IMR-90 (cell line): Measurements from ENCODE around the gene PCDHGA3. TPM values are rescaled to one million over a fixed set of nuclear protein-coding genes. Genes with fewer than 3 reads are reported as not detected.
A peak's percentile ranks its signal among the peaks of the same experiment; 100 is the strongest.

Source experiments
- ATAC-seq: fragments of 200-7000 bp; cut with Tn5 transposase; 2 replicates; pipeline ENCODE4 v1.9.1; 2020; ENCODE audit warnings: low read depth, mild to moderate bottlenecking, moderate library complexity
- BruUV-seq: library from RNA; stranded (reverse); fragments of 400-500 nt; replicated peaks from 2 replicates; lab custom pipeline; 2021; lab: Mats Ljungman, UMichigan
- CTCF ChIA-PET: fragments of 300-600 bp; formaldehyde crosslinking; extraction: SDS; loops from one replicate; lab custom pipeline; 2021; ENCODE audit warnings: antibody characterized with exemption; lab: Yijun Ruan, JAX
- POLR2A ChIA-PET: fragments of 300-600 bp; sonication (Branson Sonifier 250); formaldehyde crosslinking; loops from one replicate; lab custom pipeline; 2022; ENCODE audit warnings: antibody characterized with exemption; ENCODE audit not compliant: unreplicated experiment; lab: Charles Lee
- DNase-seq: peaks from one replicate; pipeline ENCODE4 v3.0.0; 2013
- H2AFZ ChIP-seq: replicated peaks from 2 replicates; pipeline ENCODE3; 2013; ENCODE audit warnings: low read length, mild to moderate bottlenecking; ENCODE audit not compliant: poor library complexity
- H2AK5ac ChIP-seq: 2 replicates; pipeline ENCODE4 v1.6.1; 2013; ENCODE audit warnings: low read depth, low read length, inconsistent platforms
- H2AK9ac ChIP-seq: replicated peaks from 2 replicates; pipeline ENCODE3; 2013; ENCODE audit warnings: mild to moderate bottlenecking, low read depth, low read length, moderate library complexity; ENCODE audit not compliant: poor library complexity
- H2BK120ac ChIP-seq: 2 replicates; pipeline ENCODE4 v1.6.1; 2013; ENCODE audit warnings: low read depth, low read length, inconsistent platforms
- H2BK15ac ChIP-seq: 3 replicates; pipeline ENCODE4 v1.6.1; 2013; ENCODE audit warnings: low read depth, low read length, inconsistent platforms
- H2BK20ac ChIP-seq: 2 replicates; pipeline ENCODE4 v1.6.1; 2013; ENCODE audit warnings: low read depth, mild to moderate bottlenecking, inconsistent platforms, low read length, moderate library complexity
- H2BK5ac ChIP-seq: 2 replicates; pipeline ENCODE4 v1.6.1; 2013; ENCODE audit warnings: mild to moderate bottlenecking, low read depth, low read length, inconsistent platforms; ENCODE audit not compliant: poor library complexity, severe bottlenecking
- H3K14ac ChIP-seq: replicated peaks from 2 replicates; pipeline ENCODE4 v1.6.1; 2013; ENCODE audit warnings: low read depth, low read length, inconsistent platforms
- H3K18ac ChIP-seq: 2 replicates; pipeline ENCODE4 v1.6.1; 2013; ENCODE audit warnings: low read depth, low read length, control low read depth
- H3K23ac ChIP-seq: 2 replicates; pipeline ENCODE4 v1.6.1; 2013; ENCODE audit warnings: low read depth, low read length, inconsistent platforms
- H3K27ac ChIP-seq: 2 replicates; pipeline ENCODE4 v1.5.1; 2013; ENCODE audit warnings: mild to moderate bottlenecking, control low read depth, low read length; ENCODE audit not compliant: insufficient read depth
- H3K27me3 ChIP-seq: 2 replicates; pipeline ENCODE4 v1.6.1; 2013; ENCODE audit warnings: low read length; ENCODE audit not compliant: control insufficient read depth, insufficient read depth
- H3K36me3 ChIP-seq: 2 replicates; pipeline ENCODE4 v1.6.1; 2013; ENCODE audit warnings: low read length, mixed read lengths; ENCODE audit not compliant: control insufficient read depth, insufficient read depth
- H3K4ac ChIP-seq: 2 replicates; pipeline ENCODE4 v1.6.1; 2013; ENCODE audit warnings: low read depth, low read length, inconsistent platforms
- H3K4me1 ChIP-seq: 2 replicates; pipeline ENCODE4 v1.6.1; 2013; ENCODE audit warnings: low read length, mixed read lengths; ENCODE audit not compliant: control insufficient read depth, insufficient read depth
- H3K4me2 ChIP-seq: 2 replicates; pipeline ENCODE4 v1.6.1; 2013; ENCODE audit warnings: low read depth, mild to moderate bottlenecking, control low read depth, low read length, moderate library complexity
- H3K4me3 ChIP-seq: 2 replicates; pipeline ENCODE4 v1.5.1; 2013; ENCODE audit warnings: low read depth, mild to moderate bottlenecking, control low read depth, low read length, moderate library complexity; ENCODE audit not compliant: insufficient read depth
- H3K56ac ChIP-seq: 2 replicates; pipeline ENCODE4 v1.6.1; 2013; ENCODE audit warnings: low read length, inconsistent platforms; ENCODE audit not compliant: insufficient read depth; ENCODE audit errors: extremely low read depth
- H3K79me1 ChIP-seq, 2 experiments: 2 replicates each; pipeline ENCODE4 v1.6.1; 2013; ENCODE audit warnings: low read length in 2 of 2, inconsistent platforms in 1 of 2, low read depth in 1 of 2
- H3K9ac ChIP-seq: 2 replicates; pipeline ENCODE4 v1.6.1; 2013; ENCODE audit warnings: low read depth, low read length, control low read depth
- H3K9me1 ChIP-seq: 2 replicates; pipeline ENCODE4 v1.6.1; 2013; ENCODE audit warnings: low read length, inconsistent platforms; ENCODE audit not compliant: insufficient read depth
- H3K9me3 ChIP-seq: 2 replicates; pipeline ENCODE4 v1.6.1; 2013; ENCODE audit warnings: low read length; ENCODE audit not compliant: control insufficient read depth, insufficient read depth
- H4K20me1 ChIP-seq: 2 replicates; pipeline ENCODE4 v1.6.1; 2013; ENCODE audit warnings: low read length, inconsistent platforms; ENCODE audit not compliant: insufficient read depth
- H4K5ac ChIP-seq: 2 replicates; pipeline ENCODE4 v1.6.1; 2013; ENCODE audit warnings: mild to moderate bottlenecking, low read depth, low read length, control low read depth
- H4K8ac ChIP-seq, 2 experiments: 2 replicates each; pipeline ENCODE4 v1.6.1; 2013; ENCODE audit warnings: low read depth in 2 of 2, low read length in 2 of 2, control low read depth in 1 of 2, inconsistent platforms in 1 of 2
- H4K91ac ChIP-seq: 2 replicates; pipeline ENCODE4 v1.6.1; 2013; ENCODE audit warnings: low read depth, low read length, inconsistent platforms; ENCODE audit not compliant: insufficient read depth
- BHLHE40 ChIP-seq: fragments of 150-350 bp; IDR thresholded peaks from 2 replicates; pipeline ENCODE4 v1.6.1; 2016; ENCODE audit warnings: mild to moderate bottlenecking, low read depth, low read length
- CEBPB ChIP-seq: IDR thresholded peaks from 2 replicates; pipeline ENCODE4 v1.6.1; 2012; ENCODE audit warnings: low read depth, low read length, improper control_type of control experiment
- CHD1 ChIP-seq: IDR thresholded peaks from 2 replicates; pipeline ENCODE4 v1.6.1; 2012; ENCODE audit warnings: low read depth, low read length, improper control_type of control experiment
- ELK1 ChIP-seq: fragments of 150-350 bp; IDR thresholded peaks from 2 replicates; pipeline ENCODE4 v1.6.1; 2016; ENCODE audit warnings: low read depth, mild to moderate bottlenecking, low read length, moderate library complexity, borderline replicate concordance
- FOS ChIP-seq: fragments of 150-350 bp; IDR thresholded peaks from 2 replicates; pipeline ENCODE4 v1.6.1; 2016; ENCODE audit warnings: low read depth, low read length
- MAZ ChIP-seq: IDR thresholded peaks from 2 replicates; pipeline ENCODE4 v1.6.1; 2012; ENCODE audit warnings: low read depth, mild to moderate bottlenecking, low read length, improper control_type of control experiment, moderate library complexity, borderline replicate concordance
- MXI1 ChIP-seq: IDR thresholded peaks from 2 replicates; pipeline ENCODE4 v1.6.1; 2012; ENCODE audit warnings: low read depth, mild to moderate bottlenecking, low read length, moderate library complexity, borderline replicate concordance
- NFE2L2 ChIP-seq: fragments of 150-350 bp; IDR thresholded peaks from 2 replicates; pipeline ENCODE4 v1.6.1; 2016; ENCODE audit warnings: low read depth, mild to moderate bottlenecking, low read length
- POLR2A ChIP-seq: IDR thresholded peaks from 2 replicates; pipeline ENCODE4 v1.6.1; 2012; ENCODE audit warnings: mild to moderate bottlenecking, low read depth, low read length
- RCOR1 ChIP-seq: IDR thresholded peaks from 2 replicates; pipeline ENCODE4 v1.6.1; 2012; ENCODE audit warnings: mild to moderate bottlenecking, low read length, improper control_type of control experiment; ENCODE audit not compliant: insufficient replicate concordance
- RFX5 ChIP-seq: IDR thresholded peaks from 2 replicates; pipeline ENCODE4 v1.8.0; 2012; ENCODE audit warnings: low read depth, mild to moderate bottlenecking, low read length, moderate library complexity
- SMC3 ChIP-seq: fragments of 150-350 bp; IDR thresholded peaks from 2 replicates; pipeline ENCODE4 v1.6.1; 2016; ENCODE audit warnings: low read depth, mild to moderate bottlenecking, antibody characterized with exemption, low read length, moderate library complexity
- WGBS, 2 experiments: methylation state at CpG; one replicate each; pipeline versions ENCODE4 v1.1.5 to v1.1.7; 2013; ENCODE audit warnings: missing lambda C conversion rate in 2 of 2; ENCODE audit not compliant: insufficient read length in 1 of 2; ENCODE audit errors: extremely low coverage in 2 of 2; 5-methylcytosine and 5-hydroxymethylcytosine counted together
- dilution Hi-C: fragments of 300-500 bp; cut with HindIII; formaldehyde crosslinking; loops from one replicate; pipeline ENCODE4 v1.14.3; 2018; ENCODE audit warnings: low sequenced_read_pairs; ENCODE audit not compliant: unreplicated experiment
- in situ Hi-C: fragments of 300-500 bp; cut with MboI; formaldehyde crosslinking; loops from 3 replicates; pipeline ENCODE4 v1.14.3; 2019; ENCODE audit warnings: low sequenced_read_pairs, inconsistent platforms, mixed read lengths
- intact Hi-C: fragments of 100-400 bp; cut with micrococcal nuclease; formaldehyde crosslinking; loops from 2 replicates; pipeline ENCODE4 v1.10.0; 2022
- polyA plus RNA-seq, 3 experiments: library from polyadenylated mRNA; depleted of rRNA; stranded (reverse); fragments of >200 nt; gene quantifications; 2 replicates each; pipeline ENCODE4 v1.2.3, GENCODE V29; 2012; ENCODE audit warnings: low replicate concordance in 1 of 3
- total RNA-seq: library from RNA; depleted of rRNA; stranded (reverse); fragments of >200 nt; gene quantifications from 2 replicates; pipeline ENCODE4 v1.2.3, GENCODE V29; 2012

The PCDHGA3 gene
- total and polyA plus RNA-seq, 2 of the 4 experiments (the other 2 are of a cell fraction) = 1.4 to 1.6 TPM

- Histone ChIP-seq H3K56ac (no peak overlapping the region), H3K27ac (no peak overlapping the region), H3K4me3 (no peak overlapping the region), H2AK5ac (no peak overlapping the region), H2BK5ac (no peak overlapping the region), H3K14ac (no peak overlapping the region), H3K4me1 (peaks cover 1% of the 10 kb centered on the region; the same call in 1 of the 2 replicates), H3K9ac (no peak overlapping the region), H4K91ac (no peak overlapping the region), H3K4me2 (no peak overlapping the region), H3K79me1 (peaks cover 7 to 13% of the 10 kb centered on the region in 2 experiments; a peak in 3 of 4 replicates), H2BK120ac (no peak overlapping the region), H3K18ac (no peak overlapping the region), H2AK9ac (peak overlapping the region; percentile 89), H4K20me1 (no peaks in the 10 kb centered on the region), H3K9me1 (no peaks in the 10 kb centered on the region), H3K9me3 (peaks cover 43% of the 10 kb centered on the region), H4K5ac (no peak overlapping the region), H3K4ac (no peak overlapping the region), H2BK15ac (no peak overlapping the region), H3K27me3 (no peaks in the 10 kb centered on the region), H2BK20ac (no peak overlapping the region), H4K8ac (no peak overlapping the region), H2AFZ (peak overlapping the region; percentile 2), H3K36me3 (peaks cover 9% of the 10 kb centered on the region; the same call in 1 of the 2 replicates), H3K23ac (no peak overlapping the region)
- DNase-seq (no peak), ATAC-seq (no peak)
- TF ChIP-seq ELK1 (no peak), CEBPB (no peak), NFE2L2 (no peak), BHLHE40 (no peak), POLR2A (no peak), SMC3 (no peak), MXI1 (no peak), RFX5 (no peak), RCOR1 (no peak), FOS (no peak), CHD1 (no peak), MAZ (no peak)
- in situ Hi-C loops (no loop called here), dilution Hi-C loops (no loop called here), intact Hi-C loops (no loop called here)
- no TSS peak for BruUV-seq
- ChIA-PET POLR2A (no interaction called here), CTCF (no interaction called here)
- 59% methylated on average over 23 of the region's 43 CpGs; no CpG with 5 or more reads in 1 of the 2 experiments for WGBS, 2 experiments
Measured at GRCh38 chr5:141384471-141385267, 41.0 kb downstream of the PCDHGA3 start.
